NK-92 (cell line): ENCODE results near the gene GPR84.
"Not testable (repeated sequence)": the region's sequence is repeated elsewhere in the genome, so short reads cannot be mapped to it uniquely, and the experiment has no call there.

Source experiments
- DNase-seq: peaks from one replicate; lab custom pipeline; 2025; ENCODE audit not compliant: unreplicated experiment; lab: John Stamatoyannopoulos, UW

Gene GPR84

DNA sequence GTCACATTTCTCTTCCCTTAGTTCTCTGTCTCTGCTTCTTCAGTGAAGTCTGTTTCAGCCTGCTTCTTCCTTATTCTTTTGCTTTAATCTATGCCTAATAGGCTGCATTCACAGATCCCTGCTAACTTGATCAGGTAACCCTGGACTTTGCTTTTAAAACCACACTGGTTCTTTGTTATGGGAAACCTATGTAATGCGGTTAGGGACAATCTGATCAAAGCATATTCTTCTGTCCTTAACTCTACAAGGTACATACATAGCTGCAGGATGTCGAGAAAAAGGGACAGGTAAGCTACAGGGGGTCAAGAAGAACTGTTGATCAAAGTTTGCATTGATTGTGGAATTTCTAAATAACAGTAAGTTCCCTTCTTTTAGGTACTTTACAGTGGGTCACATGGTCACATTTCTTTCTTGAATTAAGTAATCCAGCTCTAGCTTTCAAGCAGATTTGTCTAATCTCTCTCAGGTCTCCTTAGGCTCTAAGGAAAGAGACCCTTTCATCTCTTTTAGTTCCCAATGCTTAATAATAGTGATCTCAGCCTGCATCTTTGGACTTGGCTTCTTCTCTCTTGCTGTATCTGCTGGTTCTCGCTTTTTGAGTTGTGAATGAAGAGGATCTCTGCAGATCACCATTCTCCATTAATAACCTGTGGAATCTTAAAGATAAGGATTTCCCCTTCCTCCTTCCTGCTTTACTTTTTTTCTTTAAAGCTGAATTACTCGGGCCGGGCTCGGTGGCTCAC, 35.5 kb downstream of the GPR84 start:
- no peak for DNase-seq

DNA sequence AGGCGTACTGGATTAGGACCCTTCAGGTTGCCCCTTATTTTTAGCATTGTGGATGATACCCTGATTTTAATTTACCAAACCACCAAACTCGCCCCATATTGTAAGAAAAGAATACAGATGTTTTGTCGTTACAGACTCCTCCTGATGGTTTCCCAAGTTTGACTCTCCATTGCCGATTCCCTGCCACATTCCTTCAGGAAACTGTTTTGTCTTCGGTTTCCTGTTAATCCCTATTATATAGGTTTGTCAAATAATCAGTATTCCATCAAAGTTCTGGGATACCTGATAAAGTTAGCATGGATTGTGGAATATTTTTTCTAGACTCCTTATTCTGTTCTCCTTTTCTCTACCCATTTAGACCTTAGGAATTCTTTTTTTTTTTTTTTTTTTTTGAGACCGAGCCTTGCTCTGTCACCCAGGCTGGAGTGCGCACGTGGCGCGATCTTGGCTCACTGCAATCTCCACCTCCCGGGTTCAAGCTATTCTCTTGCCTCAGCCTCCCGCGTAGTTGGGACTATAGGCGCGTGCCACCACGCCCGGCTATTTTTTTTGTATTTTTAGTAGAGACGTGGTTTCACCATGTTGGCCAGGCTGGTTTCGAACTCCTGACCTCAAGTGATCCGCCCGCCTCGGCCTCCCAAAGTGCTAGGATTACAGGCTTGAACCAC, 38.7 kb downstream of the GPR84 start:
- not testable (repeated sequence) for DNase-seq

DNA sequence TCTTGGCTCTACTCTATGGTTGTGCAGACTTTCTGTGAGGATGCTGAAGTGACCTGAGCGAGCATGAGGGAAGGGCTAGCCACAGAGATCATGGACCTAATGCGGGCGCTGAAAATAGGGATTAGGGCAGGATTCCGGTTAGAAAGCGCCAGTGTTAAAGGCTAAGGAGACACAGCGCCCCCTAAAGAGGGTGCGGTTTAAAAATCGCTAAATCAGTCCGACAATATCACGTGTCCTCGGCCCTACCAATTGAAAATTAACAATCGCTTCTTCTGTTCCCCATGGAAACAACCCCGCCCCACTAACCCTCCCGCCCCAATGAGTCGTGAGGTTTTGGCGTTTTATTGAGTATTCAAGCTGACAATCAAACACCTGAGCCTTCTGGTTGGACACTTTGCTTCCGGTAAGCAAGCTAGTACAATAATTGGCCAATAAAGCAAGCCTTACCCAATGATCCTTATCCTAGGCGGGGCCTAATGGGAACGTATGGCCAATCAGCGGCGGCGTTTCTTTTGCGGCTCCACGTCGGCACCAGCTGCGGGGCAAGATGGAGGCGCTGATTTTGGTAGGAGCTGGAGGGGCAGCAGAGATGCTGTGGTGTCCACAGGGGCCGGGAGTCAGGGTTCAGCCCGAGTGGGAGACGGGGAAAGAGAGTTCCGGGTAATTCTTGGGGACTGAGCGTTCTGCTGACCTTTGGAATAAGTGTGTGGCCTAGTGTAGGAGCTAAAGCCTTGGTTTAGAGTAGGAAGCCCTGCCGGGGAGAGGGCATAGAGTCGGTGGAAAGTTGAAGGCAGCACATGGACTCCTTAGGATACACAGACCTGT, 39.5 kb downstream of the GPR84 start, which contains the start of gene COPZ1:
Gene COPZ1 (plus strand): TSS at position 515 of the 825 bp plus-strand sequence. CDS start 33 bp downstream, at position 548.
- peak; percentile 73 for DNase-seq

DNA sequence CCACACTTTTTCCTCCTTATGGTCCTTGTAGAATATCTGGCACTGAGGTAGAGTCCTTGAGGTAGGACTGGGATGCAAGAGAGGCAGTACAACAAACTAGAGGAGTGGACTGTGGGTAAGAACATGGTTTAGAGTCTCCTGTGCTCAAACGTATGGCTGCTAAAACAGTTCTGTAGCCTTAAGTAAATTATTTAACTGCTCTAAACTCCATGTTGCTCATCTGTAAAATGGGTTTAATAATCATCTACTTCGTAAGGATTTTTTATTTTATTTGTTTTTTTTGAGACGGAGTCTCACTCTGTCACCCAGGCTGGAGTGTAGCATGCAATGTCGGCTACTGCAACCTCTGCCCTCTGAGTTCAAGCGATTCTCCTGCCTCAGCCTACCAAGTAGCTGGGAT, 42.9 kb downstream of the GPR84 start:
- DNase-seq = no peak
